Ovary (tissue), 3 donors: ENCODE measurements around the gene VWA3B.

Source experiments
- EP300 ChIP-seq: sonication (generic); formaldehyde crosslinking; IDR thresholded peaks from one replicate; pipeline ENCODE4 v1.6.1; 2017; ENCODE audit warnings: antibody characterized with exemption
- POLR2A ChIP-seq: fragments of 450-650 bp; IDR thresholded peaks from one replicate; pipeline ENCODE4 v1.6.1; 2017; ENCODE audit warnings: antibody characterized with exemption, mild to moderate bottlenecking, moderate library complexity
- TF ChIP-seq, protein P1 (sequence below), 3 donors: fragments of 450-650 bp in 2 of 3; fragments of 200-600 bp in 1 of 3; IDR thresholded peaks; one replicate each; pipeline versions ENCODE4 v1.5.1 to v1.8.0; 2016 to 2022; ENCODE audit warnings: antibody characterized with exemption in 3 of 3, mild to moderate bottlenecking in 1 of 3
- donor health status: DM: no; HTN: no; CAD: no.

GRCh38 chr2:98037206-98037605 lies 49.8 kb upstream of the VWA3B start:
- TF ChIP-seq, protein P1, sequence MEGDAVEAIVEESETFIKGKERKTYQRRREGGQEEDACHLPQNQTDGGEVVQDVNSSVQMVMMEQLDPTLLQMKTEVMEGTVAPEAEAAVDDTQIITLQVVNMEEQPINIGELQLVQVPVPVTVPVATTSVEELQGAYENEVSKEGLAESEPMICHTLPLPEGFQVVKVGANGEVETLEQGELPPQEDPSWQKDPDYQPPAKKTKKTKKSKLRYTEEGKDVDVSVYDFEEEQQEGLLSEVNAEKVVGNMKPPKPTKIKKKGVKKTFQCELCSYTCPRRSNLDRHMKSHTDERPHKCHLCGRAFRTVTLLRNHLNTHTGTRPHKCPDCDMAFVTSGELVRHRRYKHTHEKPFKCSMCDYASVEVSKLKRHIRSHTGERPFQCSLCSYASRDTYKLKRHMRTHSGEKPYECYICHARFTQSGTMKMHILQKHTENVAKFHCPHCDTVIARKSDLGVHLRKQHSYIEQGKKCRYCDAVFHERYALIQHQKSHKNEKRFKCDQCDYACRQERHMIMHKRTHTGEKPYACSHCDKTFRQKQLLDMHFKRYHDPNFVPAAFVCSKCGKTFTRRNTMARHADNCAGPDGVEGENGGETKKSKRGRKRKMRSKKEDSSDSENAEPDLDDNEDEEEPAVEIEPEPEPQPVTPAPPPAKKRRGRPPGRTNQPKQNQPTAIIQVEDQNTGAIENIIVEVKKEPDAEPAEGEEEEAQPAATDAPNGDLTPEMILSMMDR (IDR thresholded peaks at IDR 0.05): no peak
- no peak for TF ChIP-seq EP300
- TF ChIP-seq POLR2A: no peak
